ENCODE measurements around the gene STIP1.

The STIP1 gene

DNA sequence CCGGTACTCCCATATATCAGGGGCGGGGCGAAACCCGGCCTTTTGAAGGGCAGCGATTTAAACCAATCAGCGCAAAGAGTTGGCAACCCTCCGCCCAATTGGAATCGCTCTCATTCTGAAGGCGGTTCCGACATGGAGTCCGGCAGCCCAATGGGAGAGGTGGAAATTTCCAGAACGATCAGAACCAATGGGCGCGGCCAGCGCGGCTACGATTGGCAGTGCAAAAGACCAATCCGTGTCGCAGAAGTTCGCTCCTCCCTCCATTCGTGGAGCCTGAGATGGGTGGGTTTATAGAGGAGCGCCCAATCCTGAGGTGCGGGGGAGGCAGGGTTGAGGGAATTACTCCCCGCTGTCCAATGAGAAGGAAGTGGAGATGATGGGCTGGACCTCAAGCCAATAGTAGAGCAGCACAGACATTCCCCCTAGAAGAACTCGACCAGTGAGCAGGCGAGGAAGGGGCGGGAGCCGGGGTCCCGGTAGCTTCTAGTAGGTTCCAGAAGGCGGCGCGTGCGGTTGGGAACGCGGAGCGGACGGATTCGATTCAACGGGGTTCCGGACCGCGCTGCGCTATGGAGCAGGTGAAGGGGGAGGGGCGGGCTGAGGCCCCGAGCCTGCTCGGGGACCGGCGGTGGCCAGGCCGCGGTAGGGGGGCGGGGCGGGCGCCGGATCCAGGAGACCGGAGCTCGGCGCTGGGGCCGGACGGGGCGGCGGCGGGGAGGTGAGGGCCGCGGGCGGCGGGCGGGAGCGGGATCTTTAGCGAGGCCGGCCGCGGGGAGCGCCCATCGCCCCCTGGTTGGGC lies at the start of gene STIP1:
TSS of gene STIP1 (plus strand) at position 479 of the 799 bp plus-strand sequence. CDS start at position 570, 91 bp downstream.
- DNase-seq, result peak; percentile 100

DNA sequence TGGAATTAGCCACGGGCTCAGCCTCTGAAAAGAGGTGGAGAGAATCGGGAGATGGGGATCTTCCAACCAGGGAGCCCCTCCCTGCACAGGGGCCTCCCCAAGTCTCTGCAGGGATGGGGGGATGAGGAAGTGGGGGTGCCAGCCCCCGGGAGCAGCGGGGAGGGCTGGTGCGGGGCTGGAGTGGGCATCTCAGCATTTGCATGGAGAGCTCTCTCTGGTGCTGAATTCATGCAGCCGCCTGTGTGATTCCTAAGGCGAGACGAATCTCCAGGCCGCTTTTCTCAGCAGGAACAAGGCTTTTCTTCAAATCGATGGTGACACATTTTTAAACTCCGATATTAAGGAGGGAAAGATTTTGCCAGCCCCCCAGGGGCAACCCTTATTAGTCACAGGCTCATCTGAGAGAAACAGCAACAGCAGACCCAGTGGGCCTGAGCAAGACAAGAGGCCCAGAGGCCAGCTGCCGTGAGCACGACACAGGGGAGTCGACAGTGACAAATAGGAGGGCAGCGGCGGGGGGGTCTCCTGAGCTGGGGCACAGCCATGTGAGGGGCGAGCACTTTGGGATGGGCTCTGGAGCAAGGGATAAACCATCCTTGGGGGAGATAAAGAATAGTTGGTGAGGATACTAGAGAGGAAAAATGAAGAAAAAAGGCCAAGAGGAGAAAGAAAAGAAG lies 49.1 kb upstream of the STIP1 start:
- no peak for DNase-seq

DNA sequence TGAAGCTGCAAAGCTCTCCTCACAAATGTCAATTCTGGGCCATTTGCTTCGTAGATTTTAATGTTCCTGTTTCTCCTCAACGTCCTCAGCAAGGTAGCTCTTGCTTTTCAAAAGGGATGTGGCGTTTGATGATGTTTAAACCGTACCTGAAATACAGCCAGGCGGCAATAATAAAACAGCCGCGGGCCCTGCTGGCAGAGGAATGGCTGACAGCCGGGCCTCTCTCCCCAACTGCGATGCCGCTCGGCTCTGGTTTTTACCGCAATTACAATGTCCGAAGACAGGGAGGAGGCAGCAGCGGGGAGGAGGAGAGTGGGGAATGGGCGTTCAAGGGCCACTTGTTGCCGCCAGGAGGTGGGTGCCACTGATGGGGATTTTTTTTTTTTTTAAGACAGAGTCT lies 47.6 kb upstream of the STIP1 start:
- DNase-seq, result no peak

DNA sequence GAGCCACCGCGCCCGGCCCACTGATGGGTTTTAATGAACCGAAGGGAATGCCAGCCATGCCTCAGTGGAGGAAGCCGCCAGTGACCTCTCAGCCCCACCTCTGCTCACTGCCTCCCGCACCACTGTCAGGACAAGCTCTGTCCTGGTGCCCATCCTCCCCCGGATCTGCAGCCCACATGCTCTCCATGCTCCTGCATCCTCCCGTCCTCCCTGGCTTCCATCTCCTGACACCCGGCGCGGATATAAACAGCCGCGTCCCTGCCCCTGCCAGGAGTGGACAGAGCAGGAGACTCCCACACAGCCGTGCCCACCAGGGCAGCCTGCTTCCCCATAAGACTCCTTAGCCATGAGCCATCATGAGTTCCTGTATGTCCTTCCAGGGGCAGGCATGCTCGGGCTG lies 46.9 kb upstream of the STIP1 start:
- DNase-seq, result no peak

DNA sequence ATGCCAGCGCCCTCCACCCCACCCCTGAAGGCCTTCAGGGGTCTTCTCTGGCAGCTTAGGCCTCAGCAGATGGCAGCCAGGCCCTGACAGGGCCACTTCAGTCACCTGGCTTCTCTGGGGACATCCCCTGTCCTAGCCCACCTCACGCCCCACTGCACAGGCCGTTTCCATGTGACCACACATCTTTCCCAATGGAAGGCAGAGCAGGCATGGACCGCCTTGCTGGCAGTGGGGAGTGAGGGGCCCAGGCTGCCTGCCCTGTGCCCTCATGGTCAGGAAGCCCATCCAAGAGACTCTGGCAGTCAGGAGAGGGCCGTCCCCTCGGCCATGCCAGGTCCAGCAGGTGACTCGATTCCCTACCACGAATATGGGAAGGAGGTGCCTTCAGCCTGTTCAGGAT lies 45.9 kb upstream of the STIP1 start:
- DNase-seq, result no peak

DNA sequence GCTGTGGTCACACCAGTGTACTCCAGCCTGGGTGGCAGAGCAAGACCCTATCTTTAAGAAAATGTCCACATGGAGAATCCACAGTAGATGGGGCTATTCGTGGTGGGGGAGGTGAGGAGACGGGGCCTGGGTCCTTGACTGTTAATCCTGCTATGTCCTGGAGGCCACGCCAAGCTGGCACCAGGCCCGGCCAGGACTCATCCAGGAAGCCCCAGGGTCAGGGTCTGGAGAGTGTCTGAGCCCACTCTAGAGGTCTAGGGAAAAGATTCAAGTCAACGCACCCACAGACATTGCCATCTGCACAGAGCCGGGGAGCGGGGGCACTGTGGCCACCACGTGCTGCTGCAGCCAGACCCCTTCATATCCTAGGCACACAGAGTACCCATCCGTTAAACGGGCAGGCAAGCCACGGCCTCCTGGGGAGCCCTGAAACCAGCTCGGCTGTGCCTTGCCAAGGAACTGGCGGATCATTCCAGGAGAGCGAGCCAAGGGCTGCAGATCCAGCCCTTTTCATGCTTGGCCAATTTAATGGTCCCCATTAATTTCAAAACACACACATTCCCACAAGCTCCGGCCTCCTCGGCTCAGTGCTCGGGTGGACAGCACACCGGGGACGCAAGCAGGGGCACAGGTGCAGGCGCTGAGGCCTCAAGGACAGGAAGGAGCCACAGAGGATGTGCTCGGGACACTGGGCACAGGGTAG lies 44.7 kb upstream of the STIP1 start:
- DNase-seq, result no peak

DNA sequence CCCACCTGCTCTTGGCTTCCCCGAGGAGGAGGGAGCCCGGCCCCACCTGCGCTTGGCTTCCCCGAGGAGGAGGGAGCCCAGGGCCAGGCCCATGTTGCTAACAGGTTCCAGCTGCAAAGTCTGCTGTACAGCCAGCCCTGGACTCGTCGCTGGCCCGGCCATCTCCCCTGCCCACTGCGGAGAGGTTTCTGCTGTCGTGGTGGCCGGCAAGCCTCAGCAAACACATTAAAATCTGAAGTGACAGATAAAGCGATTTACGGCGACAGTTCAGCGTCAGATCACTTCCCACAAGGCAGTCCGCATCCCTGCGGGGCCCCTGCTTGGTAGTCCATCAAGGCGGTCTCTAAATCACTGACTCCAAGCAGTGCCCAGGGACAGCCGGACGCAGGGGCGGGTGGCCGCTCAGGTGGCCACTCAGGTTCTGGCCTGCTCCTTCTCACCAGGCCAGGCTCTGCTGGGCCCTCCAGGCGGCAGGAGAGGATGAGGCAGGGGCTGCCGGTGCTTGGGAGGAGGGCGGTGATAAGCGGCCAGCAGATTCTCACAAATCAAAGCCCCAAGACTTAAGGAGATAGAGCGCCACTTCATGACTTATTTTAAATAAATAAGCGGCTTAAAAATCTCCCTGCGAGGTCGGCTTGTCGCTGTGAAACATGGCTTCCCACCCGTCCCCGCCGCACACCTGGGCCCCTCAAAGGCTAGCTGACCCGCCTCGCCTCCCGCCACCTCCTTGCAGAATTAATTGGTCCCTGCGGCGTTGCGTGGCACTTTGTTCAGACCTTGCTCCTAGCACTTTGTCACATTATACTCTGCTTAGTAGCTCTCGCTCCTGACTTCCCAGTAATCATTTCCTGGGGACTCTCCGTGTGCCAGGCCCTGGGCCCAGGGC lies 41.1 kb upstream of the STIP1 start:
- no peak for DNase-seq

DNA sequence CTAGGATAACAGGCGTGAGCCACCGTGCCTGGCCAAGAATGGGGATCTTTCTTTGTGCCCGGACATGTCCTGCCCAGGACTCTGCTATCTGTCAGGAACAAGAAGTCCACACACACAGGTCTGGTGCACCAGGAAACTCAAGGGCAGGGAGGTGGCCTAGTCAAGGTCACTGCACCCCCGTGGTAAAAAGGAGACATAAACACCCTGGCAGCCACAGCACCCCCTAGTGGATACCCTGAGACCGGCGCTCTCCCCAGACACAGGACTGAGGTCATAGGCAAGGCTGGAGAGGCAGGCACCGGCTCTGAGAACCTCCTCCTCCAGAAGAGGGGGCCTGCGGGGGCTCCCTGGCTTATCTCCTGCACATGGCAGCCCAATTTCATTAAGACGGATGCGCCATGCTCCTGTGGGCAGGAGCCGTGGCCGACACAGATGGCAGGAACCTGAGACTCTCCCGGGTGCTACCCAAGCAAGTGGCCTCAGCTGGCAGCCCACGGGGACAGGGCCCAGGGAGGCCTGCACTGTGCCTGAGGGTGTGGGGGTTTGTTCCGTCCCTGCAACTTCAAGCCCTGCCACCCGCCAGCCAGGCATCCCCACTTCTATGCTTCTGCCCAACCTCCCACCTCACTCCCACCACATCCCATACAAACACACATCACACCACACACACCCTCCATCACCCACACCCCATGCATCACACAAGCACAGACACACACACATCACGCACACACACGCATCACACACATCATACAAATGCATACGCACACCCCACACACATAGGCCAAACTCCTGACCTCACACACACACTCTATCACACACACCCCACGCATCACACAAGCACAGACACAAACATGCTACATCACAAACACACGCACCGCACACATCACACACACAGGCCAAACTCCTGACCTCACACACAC lies 39.7 kb upstream of the STIP1 start:
- DNase-seq, result no peak

DNA sequence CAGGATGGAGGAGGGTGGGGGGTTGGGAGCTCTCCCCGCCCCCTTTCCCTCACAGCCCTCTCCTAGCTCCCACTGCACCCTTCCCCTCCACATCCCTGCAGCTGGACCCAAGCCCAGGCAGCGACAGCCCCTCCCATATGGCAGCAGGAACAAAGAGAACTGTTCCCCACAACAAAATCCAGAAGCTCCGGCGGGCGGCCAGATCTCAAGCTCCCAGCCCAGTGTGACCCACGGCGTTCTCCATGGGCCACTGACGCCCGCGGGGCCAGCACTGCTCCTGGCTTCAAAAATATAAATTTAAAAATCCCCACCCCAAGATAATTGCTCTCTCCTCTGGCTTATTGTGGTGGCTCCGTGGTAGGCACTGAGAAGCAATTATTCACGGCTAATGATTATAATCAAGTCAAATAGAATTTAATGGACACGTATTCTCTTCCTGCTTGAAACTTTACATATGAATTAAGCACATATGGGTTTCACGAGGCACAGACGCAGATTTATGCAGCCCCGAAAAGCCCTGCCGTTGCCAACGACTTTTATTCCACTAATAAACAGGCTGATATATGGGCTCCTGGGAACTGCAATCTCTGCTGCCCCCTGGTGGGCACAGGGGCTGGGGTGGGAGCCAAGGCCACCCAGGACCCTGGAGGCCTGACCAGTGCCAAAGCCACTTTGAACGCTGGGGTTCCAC lies 37.6 kb upstream of the STIP1 start:
- peak; percentile 80 for DNase-seq

DNA sequence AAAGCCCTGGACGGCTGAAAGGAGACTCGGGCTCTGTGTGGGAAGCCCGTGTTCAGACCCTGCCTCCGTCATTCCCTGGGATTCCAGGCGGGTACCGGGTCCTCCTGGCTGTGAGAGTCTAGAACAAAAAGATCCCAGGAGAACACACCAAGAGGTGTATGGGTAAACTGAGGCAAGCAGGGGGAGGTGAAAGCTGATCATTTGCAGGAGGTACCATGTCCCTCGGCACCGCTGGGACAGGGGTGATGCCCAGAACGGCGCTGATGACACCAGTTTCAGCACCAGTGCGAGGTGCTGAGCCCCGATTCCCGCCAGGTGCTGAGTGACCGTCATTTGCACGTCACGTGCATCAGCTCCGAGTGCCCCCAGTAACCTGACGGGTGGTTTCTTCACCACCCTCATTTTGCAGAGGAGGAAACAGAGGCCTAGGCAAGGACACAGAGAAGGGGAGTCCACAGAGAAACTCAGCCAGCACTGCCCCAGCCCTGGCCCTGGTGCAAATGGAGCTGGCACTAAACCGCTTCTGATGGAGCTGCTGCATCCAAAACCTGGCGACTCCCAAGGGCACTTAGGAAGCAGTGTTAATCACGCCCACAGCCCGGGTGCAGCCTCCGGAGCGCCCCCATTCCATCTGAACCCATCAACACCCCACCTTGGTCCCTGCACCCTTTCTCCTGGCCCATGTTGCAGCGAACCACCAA lies 36.9 kb upstream of the STIP1 start:
- no peak for DNase-seq

DNA sequence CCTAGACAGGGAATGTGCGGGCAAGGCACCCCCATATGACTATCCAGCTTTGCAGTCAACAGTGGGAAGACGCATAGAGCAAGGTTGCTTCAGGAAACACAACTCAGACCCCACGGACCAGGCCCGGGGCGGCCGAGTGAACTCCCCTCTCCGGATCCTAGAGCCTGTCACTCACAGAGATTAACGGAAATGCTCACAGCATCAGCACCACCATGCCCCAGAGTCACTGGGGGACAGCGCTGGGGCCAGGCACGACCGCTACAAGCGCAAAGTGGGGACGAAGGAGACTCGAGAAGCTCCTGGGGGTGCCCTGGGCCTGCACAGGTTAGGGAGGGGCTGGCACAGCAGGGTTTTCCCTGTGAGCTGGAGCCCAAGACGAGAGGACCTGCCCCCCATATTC lies 35.9 kb upstream of the STIP1 start:
- no peak for DNase-seq

DNA sequence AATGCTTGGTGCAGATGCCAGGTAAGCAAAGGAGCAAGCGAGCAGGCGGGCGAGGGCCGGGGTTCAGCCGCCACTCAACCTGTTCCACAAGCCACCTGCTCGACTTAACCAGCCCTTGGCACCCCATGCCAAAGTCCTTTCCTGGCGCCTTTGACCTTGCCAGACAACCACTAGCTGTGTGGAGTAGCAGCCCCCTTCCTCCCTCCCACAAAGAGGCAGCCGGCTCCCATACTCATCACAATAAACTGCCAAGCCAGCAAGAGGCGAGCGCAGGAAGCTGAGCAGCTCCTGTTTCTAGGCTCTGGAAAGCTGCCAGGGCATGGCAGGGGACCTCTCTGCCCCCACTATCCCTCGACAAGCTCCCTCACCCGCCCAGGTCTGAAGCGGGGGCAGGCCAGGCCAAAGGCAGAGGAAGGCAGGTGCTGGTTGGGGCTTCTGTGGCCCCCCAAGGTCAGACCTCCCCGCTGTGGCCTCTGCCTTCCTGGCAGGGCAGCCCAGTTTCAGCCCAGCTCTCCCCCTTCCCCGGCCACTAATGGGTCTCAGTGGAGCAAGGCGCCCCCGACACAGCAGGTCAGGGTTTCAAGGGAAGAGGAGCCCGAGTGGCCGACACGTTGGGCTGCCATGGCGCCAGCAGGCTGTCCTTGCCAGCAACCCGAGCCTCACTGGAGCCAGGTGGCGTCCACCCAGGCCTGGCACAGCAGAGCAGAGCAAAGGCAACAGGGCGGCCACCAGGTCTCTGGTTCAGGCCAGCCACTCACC lies 35.3 kb upstream of the STIP1 start:
- peak; percentile 95 for DNase-seq

DNA sequence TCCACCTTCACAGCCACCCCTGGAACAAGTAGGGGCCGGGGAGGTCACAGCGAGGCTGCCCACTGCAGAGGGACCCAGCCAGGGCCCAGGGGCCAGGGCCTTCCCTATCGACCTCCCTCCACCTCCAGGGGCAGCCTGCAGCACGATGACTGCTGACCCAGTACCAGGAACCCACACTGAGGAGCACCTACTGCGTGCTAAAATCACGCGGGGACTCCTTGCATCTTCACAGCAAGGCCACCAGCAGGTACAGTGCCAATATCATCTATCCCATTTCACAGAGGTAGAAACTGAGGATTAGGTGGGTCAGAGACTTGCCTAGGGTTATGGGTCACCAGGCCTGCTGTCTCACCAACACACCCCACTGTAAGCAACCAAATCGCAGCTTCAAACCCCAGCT lies 34.6 kb upstream of the STIP1 start:
- no peak for DNase-seq

DNA sequence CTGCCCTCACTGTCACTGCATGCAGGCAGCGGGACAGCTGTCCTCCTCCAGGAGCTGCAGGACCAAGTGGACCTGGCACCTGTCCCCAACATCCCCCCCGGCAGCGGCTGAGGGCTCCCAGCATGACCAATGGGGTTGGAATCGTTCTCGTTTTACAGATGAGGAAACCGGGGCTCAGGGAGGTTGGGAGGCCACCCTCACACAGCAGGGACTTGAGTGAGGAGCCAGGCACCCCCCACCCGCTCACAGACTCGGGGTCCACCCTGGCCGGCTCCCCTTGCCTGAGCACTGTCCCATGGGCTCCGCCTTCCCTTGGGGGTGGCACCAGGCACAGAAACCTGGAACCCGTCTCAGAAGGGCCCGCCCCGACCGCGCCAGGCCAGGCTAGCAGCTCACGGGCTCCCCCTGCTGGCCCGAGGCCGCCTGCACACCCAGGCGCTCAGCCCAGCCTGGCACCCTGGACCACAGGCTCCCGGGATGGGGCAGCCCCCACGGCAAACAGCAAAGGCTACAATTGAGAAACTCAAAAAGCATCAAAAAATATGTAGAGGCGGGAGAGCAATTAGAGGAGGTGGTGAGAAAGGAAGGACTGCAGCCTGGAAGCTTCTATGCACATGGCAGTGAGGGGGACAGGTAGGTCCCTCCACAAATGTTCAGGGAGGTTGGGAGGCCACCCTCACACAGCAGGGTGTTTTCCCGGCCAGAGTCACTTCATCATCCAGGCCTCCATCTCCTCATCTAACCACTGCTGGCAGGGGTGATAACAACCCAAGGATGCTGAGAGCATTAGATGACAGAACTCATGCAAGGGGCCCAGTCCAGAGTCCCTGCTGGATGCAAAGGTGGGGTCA lies 32.9 kb upstream of the STIP1 start:
- DNase-seq, result peak; percentile 76

DNA sequence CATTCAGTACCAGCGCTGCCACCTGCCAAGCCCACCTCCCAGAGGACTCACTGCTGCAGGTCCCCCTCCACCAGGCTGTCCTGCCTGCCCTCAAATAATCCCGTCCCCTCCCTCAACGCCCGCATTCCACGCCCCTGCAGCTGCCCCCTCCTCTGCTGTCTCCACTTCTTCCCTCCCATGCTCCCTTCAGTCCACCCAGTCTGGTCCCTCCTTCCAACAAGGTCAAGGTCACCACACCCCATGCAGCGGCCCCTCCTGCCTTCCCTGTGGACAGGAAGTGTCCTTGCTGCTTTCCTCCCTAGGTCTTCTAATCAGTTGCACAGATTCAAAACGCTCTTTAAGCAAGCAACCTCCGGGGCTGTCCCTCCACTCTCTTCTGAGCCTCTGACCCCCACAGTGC lies 32.2 kb upstream of the STIP1 start:
- DNase-seq, result no peak

DNA sequence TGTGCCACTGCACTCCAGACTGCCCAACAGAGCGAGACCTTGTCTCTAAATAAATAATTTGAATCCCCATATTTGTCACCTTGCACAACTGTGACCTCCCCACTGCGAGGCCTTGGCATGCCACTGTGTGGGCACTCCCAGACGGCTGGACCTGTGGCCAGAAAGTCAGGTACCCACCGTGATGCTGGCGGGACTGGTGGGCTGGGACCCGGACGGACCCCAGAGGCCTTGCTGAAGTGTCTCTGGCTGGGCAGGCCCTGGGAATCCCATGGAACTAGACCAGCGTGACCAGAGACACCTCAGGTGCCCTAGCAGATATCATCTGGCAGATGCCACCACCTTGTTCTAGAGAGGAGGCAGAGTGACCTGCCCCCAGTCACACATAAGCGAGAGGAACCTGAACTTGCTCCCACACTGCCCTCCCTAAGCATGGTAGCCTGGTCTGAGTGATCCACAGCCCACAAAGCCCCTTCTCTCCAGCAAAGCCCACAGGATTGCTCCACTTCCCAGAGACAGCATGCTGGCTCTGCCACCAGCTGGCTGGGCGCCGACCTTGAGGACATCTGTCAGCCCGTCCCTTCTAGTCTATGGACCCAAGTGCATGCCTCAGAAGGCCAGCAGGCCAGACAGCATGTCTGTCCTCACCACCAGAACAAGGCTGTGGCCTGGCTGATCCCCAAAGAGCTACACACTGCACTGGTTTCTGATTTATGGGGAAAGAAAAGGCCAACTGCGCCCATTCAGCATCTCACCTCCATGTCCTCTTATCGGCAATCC lies 29.5 kb upstream of the STIP1 start:
- no peak for DNase-seq

DNA sequence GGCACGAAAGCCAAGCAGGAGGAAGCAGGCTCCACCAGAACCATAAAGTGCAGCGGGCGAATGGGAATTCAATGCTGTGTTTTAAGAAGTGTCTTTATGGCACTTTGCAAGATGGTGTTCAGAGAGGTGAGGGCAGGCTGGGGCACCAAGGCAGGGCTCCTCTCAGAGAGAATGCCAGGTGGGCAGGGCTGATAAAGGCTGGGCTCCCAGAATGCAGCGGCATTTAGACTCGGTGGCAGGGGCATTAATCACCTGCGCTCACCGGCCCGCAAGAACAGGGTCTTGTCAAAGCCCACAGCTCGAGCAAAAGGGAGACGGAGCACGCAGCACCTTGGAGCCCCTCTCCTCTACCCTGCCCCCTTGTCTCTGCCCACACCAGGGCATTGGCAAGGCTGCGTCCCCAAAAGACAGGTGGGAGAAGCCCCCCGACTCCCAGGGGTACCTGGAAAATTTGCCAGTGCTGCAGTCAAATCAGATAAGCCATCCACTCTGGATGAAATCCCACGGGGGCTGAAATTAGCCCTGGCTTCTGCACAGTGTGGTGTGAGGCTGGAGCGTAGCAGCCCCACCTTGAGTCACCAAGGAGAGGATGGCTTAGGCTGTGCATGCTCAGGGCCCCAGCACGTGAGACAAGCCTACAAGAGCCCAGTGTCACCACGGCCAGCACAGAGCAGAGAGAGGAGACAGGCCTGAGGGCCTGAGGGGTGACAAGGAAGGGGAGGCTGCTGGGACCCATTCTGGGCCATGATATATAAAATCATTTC lies 28.2 kb upstream of the STIP1 start:
- DNase-seq, result no peak

Data from DMS79 (cell line).